ENCODE measurements around the gene POU3F1.
A peak's percentile ranks its signal among the peaks of the same experiment; 100 is the strongest.

Gene POU3F1

GRCh38 chr1:38073534-38074301 lies 27.1 kb upstream of the POU3F1 start:
- DNase-seq (ENCODE audit: low read depth): no peak

- DNase-seq (ENCODE audit: low read depth): no peak
These were observed 26.3 kb upstream of the POU3F1 start for GRCh38 chr1:38072858-38073257.

GRCh38 chr1:38071312-38072256 lies 25.0 kb upstream of the POU3F1 start:
- DNase-seq (ENCODE audit: low read depth): no peak

- DNase-seq (ENCODE audit: low read depth): no peak
These were observed 22.4 kb upstream of the POU3F1 start for GRCh38 chr1:38068980-38069340.

- no peak for DNase-seq (ENCODE audit: low read depth)
These were observed 21.8 kb upstream of the POU3F1 start for GRCh38 chr1:38068220-38068979.

GRCh38 chr1:38064197-38064903 lies 17.8 kb upstream of the POU3F1 start:
- DNase-seq (ENCODE audit: low read depth): peak; percentile 16

GRCh38 chr1:38063616-38064015 lies 17.0 kb upstream of the POU3F1 start:
- no peak for DNase-seq (ENCODE audit: low read depth)

GRCh38 chr1:38062361-38063288 lies 16.0 kb upstream of the POU3F1 start:
- DNase-seq (ENCODE audit: low read depth): no peak

GRCh38 chr1:38061883-38062328 lies 15.3 kb upstream of the POU3F1 start:
- DNase-seq (ENCODE audit: low read depth): no peak

GRCh38 chr1:38061290-38061689 lies 14.7 kb upstream of the POU3F1 start:
- DNase-seq (ENCODE audit: low read depth): no peak

- DNase-seq (ENCODE audit: low read depth): no peak
These were observed 13.9 kb upstream of the POU3F1 start for GRCh38 chr1:38060498-38060897.

GRCh38 chr1:38059635-38060250 lies 13.2 kb upstream of the POU3F1 start:
- DNase-seq (ENCODE audit: low read depth): no peak

- DNase-seq (ENCODE audit: low read depth): no peak
These were observed 9.4 kb upstream of the POU3F1 start for GRCh38 chr1:38055965-38056364.

GRCh38 chr1:38055398-38055797 lies 8.8 kb upstream of the POU3F1 start:
- no peak for DNase-seq (ENCODE audit: low read depth)

- DNase-seq (ENCODE audit: low read depth): no peak
These were observed 7.0 kb upstream of the POU3F1 start for GRCh38 chr1:38053416-38054091.

GRCh38 chr1:38052750-38053415 lies 6.3 kb upstream of the POU3F1 start:
- DNase-seq (ENCODE audit: low read depth): no peak

- no peak for DNase-seq (ENCODE audit: low read depth)
These were observed 4.5 kb upstream of the POU3F1 start for GRCh38 chr1:38051079-38051543.

GRCh38 chr1:38050397-38051078 lies 3.9 kb upstream of the POU3F1 start:
- DNase-seq (ENCODE audit: low read depth): no peak

All from fibroblast of the conjunctiva (primary cell).